K562 (cell line): ENCODE measurements around the gene PPP3CB. TPM values are rescaled to one million over a fixed set of nuclear protein-coding genes. Genes with fewer than 3 reads are reported as not detected.

Experiments used
- BRF1 ChIP-seq: IDR thresholded peaks from 3 replicates; pipeline ENCODE4 v1.6.1; 2011; ENCODE audit warnings: borderline replicate concordance, mild to moderate bottlenecking; ENCODE audit not compliant: insufficient read length; ENCODE audit errors: extremely low read depth
- CBFB ChIP-seq: sonication (generic); formaldehyde crosslinking; IDR thresholded peaks from 2 replicates; pipeline ENCODE4 v1.4.0; 2020; ENCODE audit warnings: mild to moderate bottlenecking, missing genetic modification reagents
- CREB5 ChIP-seq: fragments of 250-450 bp; sonication (Bioruptor Pico); IDR thresholded peaks from 2 replicates; pipeline ENCODE4 v1.5.0; 2020; ENCODE audit warnings: mild to moderate bottlenecking
- FOS ChIP-seq: IDR thresholded peaks from 3 replicates; pipeline ENCODE4 v1.6.1; 2011; ENCODE audit not compliant: insufficient read length; ENCODE audit errors: extremely low read depth
- HEY1 ChIP-seq: fragments of 250-450 bp; sonication (Bioruptor Pico); IDR thresholded peaks from 2 replicates; pipeline ENCODE4 v1.5.0; 2020; ENCODE audit warnings: mild to moderate bottlenecking, moderate library complexity, borderline replicate concordance
- HNRNPH1 ChIP-seq: fragments of 200-400 bp; formaldehyde crosslinking; optimal IDR thresholded peaks from 2 replicates; pipeline ENCODE3; 2017; ENCODE audit warnings: low read depth, mild to moderate bottlenecking, low read length, moderate library complexity
- ID3 ChIP-seq, 2 experiments: fragments of 250-450 bp in 1 of 2; fragments of 450-650 bp in 1 of 2; sonication (Bioruptor Pico) in 1 of 2; IDR thresholded peaks; 2 replicates each; pipeline versions ENCODE4 v1.6.1 to v1.8.0; 2016 to 2021; ENCODE audit warnings: mild to moderate bottlenecking in 2 of 2, moderate library complexity in 2 of 2, missing compliant biosample characterization in 1 of 2, missing genetic modification characterization in 1 of 2
- LARP7 ChIP-seq: fragments of 450-650 bp; IDR thresholded peaks from 2 replicates; pipeline ENCODE4 v1.6.1; 2016
- MTA1 ChIP-seq: fragments of 450-650 bp; IDR thresholded peaks from 2 replicates; pipeline ENCODE4 v1.6.1; 2017; ENCODE audit warnings: borderline replicate concordance
- MTA3 ChIP-seq: fragments of 450-650 bp; formaldehyde crosslinking; IDR thresholded peaks from 2 replicates; pipeline ENCODE4 v1.6.1; 2017; ENCODE audit warnings: mild to moderate bottlenecking, borderline replicate concordance
- MXI1 ChIP-seq: IDR thresholded peaks from 2 replicates; pipeline ENCODE4 v1.6.1; 2011; ENCODE audit warnings: low read depth, mild to moderate bottlenecking, improper control_type of control experiment, low read length
- MYBL2 ChIP-seq, 2 experiments: fragments of 450-650 bp in 1 of 2; sonication (generic) in 1 of 2; formaldehyde crosslinking in 1 of 2; IDR thresholded peaks; 2 replicates each; pipeline versions ENCODE4 v1.6.1 to v1.8.1; 2017 to 2022; ENCODE audit warnings: borderline replicate concordance in 1 of 2, inconsistent platforms in 1 of 2, low read depth in 1 of 2, mild to moderate bottlenecking in 1 of 2, missing genetic modification reagents in 1 of 2, moderate library complexity in 1 of 2
- RNF2 ChIP-seq: sonication (generic); IDR thresholded peaks from 2 replicates; pipeline ENCODE4 v1.6.1; 2016
- SMAD4 ChIP-seq: fragments of 250-450 bp; sonication (Bioruptor Pico); conservative IDR thresholded peaks from 2 replicates; pipeline ENCODE4 v1.8.0; 2021; ENCODE audit warnings: inconsistent platforms, mild to moderate bottlenecking, moderate library complexity
- SMARCA4 ChIP-seq: fragments of 450-650 bp; IDR thresholded peaks from 2 replicates; pipeline ENCODE4 v1.6.1; 2016
- SMARCE1 ChIP-seq: fragments of 450-650 bp; IDR thresholded peaks from 2 replicates; pipeline ENCODE4 v1.7.1; 2016; ENCODE audit warnings: mild to moderate bottlenecking
- SREBF1 ChIP-seq: fragments of 150-350 bp; IDR thresholded peaks from 2 replicates; pipeline ENCODE4 v1.6.1; 2014; ENCODE audit warnings: antibody characterized with exemption, low read depth, low read length, borderline replicate concordance
- TFAP4 ChIP-seq: sonication (generic); formaldehyde crosslinking; IDR thresholded peaks from 2 replicates; pipeline ENCODE4 v1.8.0; 2022; ENCODE audit warnings: missing genetic modification reagents, mild to moderate bottlenecking, moderate library complexity, borderline replicate concordance
- XRCC3 ChIP-seq: fragments of 450-650 bp; IDR thresholded peaks from 2 replicates; pipeline ENCODE4 v1.6.1; 2017; ENCODE audit warnings: mild to moderate bottlenecking, moderate library complexity
- ZBTB17 ChIP-seq: fragments of 450-650 bp; formaldehyde crosslinking; IDR thresholded peaks from 2 replicates; pipeline ENCODE4 v1.4.0; 2020; ENCODE audit warnings: mild to moderate bottlenecking
- ZBTB5 ChIP-seq: fragments of 450-650 bp; IDR thresholded peaks from 2 replicates; pipeline ENCODE4 v1.6.1; 2017; ENCODE audit warnings: antibody characterized with exemption
- ZNF121 ChIP-seq: sonication (generic); formaldehyde crosslinking; conservative IDR thresholded peaks from 2 replicates; pipeline ENCODE4 v1.8.0; 2022; ENCODE audit warnings: missing genetic modification reagents
- ZNF224 ChIP-seq: sonication (generic); formaldehyde crosslinking; IDR thresholded peaks from 2 replicates; pipeline ENCODE4 v1.8.0; 2022; ENCODE audit warnings: mild to moderate bottlenecking, missing genetic modification reagents
- ZNF445 ChIP-seq: fragments of 250-450 bp; sonication (Bioruptor Pico); IDR thresholded peaks from 2 replicates; pipeline ENCODE4 v1.4.0; 2020; ENCODE audit warnings: low read depth, mild to moderate bottlenecking, moderate library complexity
- ZNF589 ChIP-seq: fragments of 200-800 bp; sonication (Bioruptor generic); IDR thresholded peaks from 2 replicates; pipeline ENCODE4 v1.6.1; 2016; ENCODE audit warnings: low read depth, missing genetic modification characterization, missing compliant biosample characterization
- polyA plus RNA-seq, 8 experiments: library from polyadenylated mRNA; depleted of rRNA in 4 of 8; stranded (reverse) in 5 of 8; unstranded in 3 of 8; fragments of >200 nt; fragmentation: Nextera tagmentation in 2 of 8; fragmentation: Illumina TruSeq in 1 of 8; extraction: Ambion mirVana in 2 of 8; extraction: Trizol in 1 of 8; gene quantifications; 2 replicates each; pipeline versions ENCODE4 v1.2.1 to v1.2.3, GENCODE V29; 2011 to 2014; ENCODE audit warnings: inconsistent platforms in 1 of 8, missing spikeins in 1 of 8
- total RNA-seq, 7 experiments: library from RNA; depleted of rRNA in 6 of 7; stranded (reverse); fragments of >200 nt in 6 of 7; fragmentation: Illumina TruSeq in 2 of 7; extraction: Trizol in 2 of 7; gene quantifications; 2 replicates each; pipeline versions ENCODE4 v1.2.1 to v1.2.3, GENCODE V29; 2011 to 2021; ENCODE audit warnings: low replicate concordance in 1 of 7

Gene PPP3CB
- total and polyA plus RNA-seq, 9 of the 15 experiments (the other 6 are each of a cell fraction or from before 2014, with no cell fraction given) = 9.6 to 27.6 (median 17.8) TPM

- TF ChIP-seq SREBF1 = no peak
- TF ChIP-seq ZNF224 (CRISPR knock-in tag) = no peak
- TF ChIP-seq RNF2 = peak; percentile 49; the same call in 1 of the 2 replicates
- TF ChIP-seq SMARCE1 = peak; percentile 95
- no peak for TF ChIP-seq HNRNPH1
- 0 out of 2 replicates have a peak, but pooled peaks have one; percentile 48 for TF ChIP-seq ZNF589 (CRISPR knock-in tag)
- TF ChIP-seq CBFB = no peak
- TF ChIP-seq MXI1 = no peak
- TF ChIP-seq LARP7 = no peak
- peak; percentile 60 for TF ChIP-seq SMAD4
- TF ChIP-seq BRF1 = no peak
- TF ChIP-seq MYBL2 (IDR thresholded peaks at IDR 0.05; ENCODE audit: low read depth) = no peak
- no peak for TF ChIP-seq MYBL2 (CRISPR knock-in tag; IDR thresholded peaks at IDR 0.05; ENCODE audit: borderline replicate concordance)
- TF ChIP-seq ID3 (CRISPR knock-in tag; IDR thresholded peaks at IDR 0.05) = no peak
- no peak for TF ChIP-seq ID3 (tag; IDR thresholded peaks at IDR 0.05)
- TF ChIP-seq SMARCA4 = peak; percentile 97
- TF ChIP-seq FOS = peak; percentile 61
- peak; percentile 51; the same call in 1 of the 2 replicates for TF ChIP-seq MTA3
- peak; percentile 87 for TF ChIP-seq TFAP4 (CRISPR knock-in tag)
- no peak for TF ChIP-seq ZNF445 (CRISPR knock-in tag)
- TF ChIP-seq MTA1 = peak; percentile 15; the same call in 1 of the 2 replicates
- TF ChIP-seq ZNF121 (CRISPR knock-in tag) = no peak
- TF ChIP-seq ZBTB5 = no peak
- TF ChIP-seq ZBTB17 (CRISPR knock-in tag) = peak; percentile 21; the same call in 1 of the 2 replicates
- no peak for TF ChIP-seq HEY1 (CRISPR knock-in tag)
- TF ChIP-seq XRCC3 = no peak
- no peak for TF ChIP-seq CREB5 (CRISPR knock-in tag)
Observed at GRCh38 chr10:73517166-73517888, 21.5 kb upstream of the PPP3CB start (continued).
